ENCODE data around the gene LDLRAD2. TPM values are rescaled to one million over a fixed set of nuclear protein-coding genes. Genes with fewer than 3 reads are reported as not detected.
A peak's percentile ranks its signal among the peaks of the same experiment; 100 is the strongest.

Gene LDLRAD2
- total and polyA plus RNA-seq, 9 of the 15 experiments (the other 6 are each of a cell fraction or from before 2014, with no cell fraction given) = 0.45 to 0.48 TPM; not detected in 7

DNA sequence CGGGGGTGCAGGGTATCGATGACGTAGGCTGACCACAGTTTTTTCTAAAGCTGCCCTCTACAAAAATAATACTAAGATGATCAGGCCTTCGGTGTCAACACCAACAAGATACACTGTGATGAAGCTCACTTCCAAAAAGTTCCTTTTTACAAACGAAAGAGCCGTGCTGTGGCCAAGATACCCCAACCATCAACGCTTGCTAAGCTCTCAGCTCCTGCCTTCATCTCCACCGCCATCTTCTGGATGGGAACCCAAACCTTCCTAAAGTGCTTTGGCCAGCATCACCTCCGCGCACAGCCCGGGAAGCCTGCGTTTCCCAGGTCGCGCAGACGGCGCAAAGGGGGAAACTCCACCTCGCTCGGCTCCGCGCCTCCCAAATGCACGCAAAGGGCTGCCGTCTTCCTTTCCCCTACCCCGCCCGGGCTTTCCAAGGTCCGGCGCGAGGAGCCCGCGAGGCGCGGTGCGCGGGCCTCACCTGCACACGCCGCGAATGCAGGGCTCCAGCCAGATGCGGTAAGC lies 29.7 kb upstream of the LDLRAD2 start (continued):
- TF ChIP-seq, protein P1, sequence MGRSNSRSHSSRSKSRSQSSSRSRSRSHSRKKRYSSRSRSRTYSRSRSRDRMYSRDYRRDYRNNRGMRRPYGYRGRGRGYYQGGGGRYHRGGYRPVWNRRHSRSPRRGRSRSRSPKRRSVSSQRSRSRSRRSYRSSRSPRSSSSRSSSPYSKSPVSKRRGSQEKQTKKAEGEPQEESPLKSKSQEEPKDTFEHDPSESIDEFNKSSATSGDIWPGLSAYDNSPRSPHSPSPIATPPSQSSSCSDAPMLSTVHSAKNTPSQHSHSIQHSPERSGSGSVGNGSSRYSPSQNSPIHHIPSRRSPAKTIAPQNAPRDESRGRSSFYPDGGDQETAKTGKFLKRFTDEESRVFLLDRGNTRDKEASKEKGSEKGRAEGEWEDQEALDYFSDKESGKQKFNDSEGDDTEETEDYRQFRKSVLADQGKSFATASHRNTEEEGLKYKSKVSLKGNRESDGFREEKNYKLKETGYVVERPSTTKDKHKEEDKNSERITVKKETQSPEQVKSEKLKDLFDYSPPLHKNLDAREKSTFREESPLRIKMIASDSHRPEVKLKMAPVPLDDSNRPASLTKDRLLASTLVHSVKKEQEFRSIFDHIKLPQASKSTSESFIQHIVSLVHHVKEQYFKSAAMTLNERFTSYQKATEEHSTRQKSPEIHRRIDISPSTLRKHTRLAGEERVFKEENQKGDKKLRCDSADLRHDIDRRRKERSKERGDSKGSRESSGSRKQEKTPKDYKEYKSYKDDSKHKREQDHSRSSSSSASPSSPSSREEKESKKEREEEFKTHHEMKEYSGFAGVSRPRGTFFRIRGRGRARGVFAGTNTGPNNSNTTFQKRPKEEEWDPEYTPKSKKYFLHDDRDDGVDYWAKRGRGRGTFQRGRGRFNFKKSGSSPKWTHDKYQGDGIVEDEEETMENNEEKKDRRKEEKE (IDR thresholded peaks at IDR 0.05; ENCODE audit: borderline replicate concordance in 1 of 2, control insufficient read depth in 1 of 2, low read depth in 2 of 2, low read length in 1 of 2) = no peak
- TF ChIP-seq, protein P2, sequence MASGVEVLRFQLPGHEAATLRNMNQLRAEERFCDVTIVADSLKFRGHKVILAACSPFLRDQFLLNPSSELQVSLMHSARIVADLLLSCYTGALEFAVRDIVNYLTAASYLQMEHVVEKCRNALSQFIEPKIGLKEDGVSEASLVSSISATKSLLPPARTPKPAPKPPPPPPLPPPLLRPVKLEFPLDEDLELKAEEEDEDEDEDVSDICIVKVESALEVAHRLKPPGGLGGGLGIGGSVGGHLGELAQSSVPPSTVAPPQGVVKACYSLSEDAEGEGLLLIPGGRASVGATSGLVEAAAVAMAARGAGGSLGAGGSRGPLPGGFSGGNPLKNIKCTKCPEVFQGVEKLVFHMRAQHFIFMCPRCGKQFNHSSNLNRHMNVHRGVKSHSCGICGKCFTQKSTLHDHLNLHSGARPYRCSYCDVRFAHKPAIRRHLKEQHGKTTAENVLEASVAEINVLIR (CRISPR knock-in tag; IDR thresholded peaks at IDR 0.05) = peak; percentile 73
- peak; percentile 97 for TF ChIP-seq HNRNPLL (IDR thresholded peaks at IDR 0.05; ENCODE audit: low read depth, low read length, poor library complexity, severe bottlenecking)
- TF ChIP-seq FIP1L1 (IDR thresholded peaks at IDR 0.05; ENCODE audit: low read depth, low read length, poor library complexity, severe bottlenecking) = peak; percentile 96
- no peak for TF ChIP-seq THRAP3 (IDR thresholded peaks at IDR 0.05; ENCODE audit: borderline replicate concordance)
- no peak for TF ChIP-seq STAT5B (CRISPR knock-in tag; IDR thresholded peaks at IDR 0.05)
- peak; percentile 44; the same call in 1 of the 2 replicates for TF ChIP-seq ATF7 (IDR thresholded peaks at IDR 0.05)
- TF ChIP-seq, protein P3, sequence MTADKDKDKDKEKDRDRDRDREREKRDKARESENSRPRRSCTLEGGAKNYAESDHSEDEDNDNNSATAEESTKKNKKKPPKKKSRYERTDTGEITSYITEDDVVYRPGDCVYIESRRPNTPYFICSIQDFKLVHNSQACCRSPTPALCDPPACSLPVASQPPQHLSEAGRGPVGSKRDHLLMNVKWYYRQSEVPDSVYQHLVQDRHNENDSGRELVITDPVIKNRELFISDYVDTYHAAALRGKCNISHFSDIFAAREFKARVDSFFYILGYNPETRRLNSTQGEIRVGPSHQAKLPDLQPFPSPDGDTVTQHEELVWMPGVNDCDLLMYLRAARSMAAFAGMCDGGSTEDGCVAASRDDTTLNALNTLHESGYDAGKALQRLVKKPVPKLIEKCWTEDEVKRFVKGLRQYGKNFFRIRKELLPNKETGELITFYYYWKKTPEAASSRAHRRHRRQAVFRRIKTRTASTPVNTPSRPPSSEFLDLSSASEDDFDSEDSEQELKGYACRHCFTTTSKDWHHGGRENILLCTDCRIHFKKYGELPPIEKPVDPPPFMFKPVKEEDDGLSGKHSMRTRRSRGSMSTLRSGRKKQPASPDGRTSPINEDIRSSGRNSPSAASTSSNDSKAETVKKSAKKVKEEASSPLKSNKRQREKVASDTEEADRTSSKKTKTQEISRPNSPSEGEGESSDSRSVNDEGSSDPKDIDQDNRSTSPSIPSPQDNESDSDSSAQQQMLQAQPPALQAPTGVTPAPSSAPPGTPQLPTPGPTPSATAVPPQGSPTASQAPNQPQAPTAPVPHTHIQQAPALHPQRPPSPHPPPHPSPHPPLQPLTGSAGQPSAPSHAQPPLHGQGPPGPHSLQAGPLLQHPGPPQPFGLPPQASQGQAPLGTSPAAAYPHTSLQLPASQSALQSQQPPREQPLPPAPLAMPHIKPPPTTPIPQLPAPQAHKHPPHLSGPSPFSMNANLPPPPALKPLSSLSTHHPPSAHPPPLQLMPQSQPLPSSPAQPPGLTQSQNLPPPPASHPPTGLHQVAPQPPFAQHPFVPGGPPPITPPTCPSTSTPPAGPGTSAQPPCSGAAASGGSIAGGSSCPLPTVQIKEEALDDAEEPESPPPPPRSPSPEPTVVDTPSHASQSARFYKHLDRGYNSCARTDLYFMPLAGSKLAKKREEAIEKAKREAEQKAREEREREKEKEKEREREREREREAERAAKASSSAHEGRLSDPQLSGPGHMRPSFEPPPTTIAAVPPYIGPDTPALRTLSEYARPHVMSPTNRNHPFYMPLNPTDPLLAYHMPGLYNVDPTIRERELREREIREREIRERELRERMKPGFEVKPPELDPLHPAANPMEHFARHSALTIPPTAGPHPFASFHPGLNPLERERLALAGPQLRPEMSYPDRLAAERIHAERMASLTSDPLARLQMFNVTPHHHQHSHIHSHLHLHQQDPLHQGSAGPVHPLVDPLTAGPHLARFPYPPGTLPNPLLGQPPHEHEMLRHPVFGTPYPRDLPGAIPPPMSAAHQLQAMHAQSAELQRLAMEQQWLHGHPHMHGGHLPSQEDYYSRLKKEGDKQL (CRISPR knock-in tag; IDR thresholded peaks at IDR 0.05; ENCODE audit: borderline replicate concordance) = peak; percentile 94; the same call in 1 of the 2 replicates

Measured in K562 (cell line).